Measurements from ENCODE around the gene GPC5. TPM values are rescaled to one million over a fixed set of nuclear protein-coding genes. Genes with fewer than 3 reads are reported as not detected.

GPC5 gene
- total RNA-seq, 3 donors from 2014 or later, result 0.51 to 1.2 TPM; not detected in 1

DNA sequence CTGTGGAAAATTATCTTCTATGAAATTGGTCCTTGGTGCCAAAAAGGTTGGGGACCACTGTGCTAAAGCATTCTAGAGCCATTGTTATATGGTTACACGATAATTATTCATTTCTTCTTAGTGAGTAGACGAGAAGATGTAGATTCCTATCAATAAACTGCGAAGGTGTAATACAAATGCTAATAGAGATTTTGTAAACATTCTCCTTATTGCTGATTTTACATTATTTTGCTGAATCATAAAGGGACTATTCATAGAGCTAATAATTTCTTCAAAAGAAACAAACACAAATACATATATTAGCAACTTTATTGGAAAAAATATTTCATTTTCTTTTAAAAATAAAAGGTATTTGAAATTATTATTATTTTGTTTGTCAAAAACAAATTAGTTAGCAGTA lies 1005.2 kb downstream of the GPC5 start:
- Histone ChIP-seq H3K4me3 (no peak overlapping the region), H3K36me3 (ENCODE audit: low read depth) (no peaks in the 10 kb centered on the region), H3K9me3 (no peaks in the 10 kb centered on the region), H3K4me1 (ENCODE audit: low read depth) (no peaks in the 10 kb centered on the region)
- ATAC-seq, result no peak
- intact Hi-C loops (cut with DNase I, micrococcal nuclease), result no loop called here
- TF ChIP-seq, protein P1, sequence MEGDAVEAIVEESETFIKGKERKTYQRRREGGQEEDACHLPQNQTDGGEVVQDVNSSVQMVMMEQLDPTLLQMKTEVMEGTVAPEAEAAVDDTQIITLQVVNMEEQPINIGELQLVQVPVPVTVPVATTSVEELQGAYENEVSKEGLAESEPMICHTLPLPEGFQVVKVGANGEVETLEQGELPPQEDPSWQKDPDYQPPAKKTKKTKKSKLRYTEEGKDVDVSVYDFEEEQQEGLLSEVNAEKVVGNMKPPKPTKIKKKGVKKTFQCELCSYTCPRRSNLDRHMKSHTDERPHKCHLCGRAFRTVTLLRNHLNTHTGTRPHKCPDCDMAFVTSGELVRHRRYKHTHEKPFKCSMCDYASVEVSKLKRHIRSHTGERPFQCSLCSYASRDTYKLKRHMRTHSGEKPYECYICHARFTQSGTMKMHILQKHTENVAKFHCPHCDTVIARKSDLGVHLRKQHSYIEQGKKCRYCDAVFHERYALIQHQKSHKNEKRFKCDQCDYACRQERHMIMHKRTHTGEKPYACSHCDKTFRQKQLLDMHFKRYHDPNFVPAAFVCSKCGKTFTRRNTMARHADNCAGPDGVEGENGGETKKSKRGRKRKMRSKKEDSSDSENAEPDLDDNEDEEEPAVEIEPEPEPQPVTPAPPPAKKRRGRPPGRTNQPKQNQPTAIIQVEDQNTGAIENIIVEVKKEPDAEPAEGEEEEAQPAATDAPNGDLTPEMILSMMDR (IDR thresholded peaks at IDR 0.05), result no peak
- no peak for DNase-seq

DNA sequence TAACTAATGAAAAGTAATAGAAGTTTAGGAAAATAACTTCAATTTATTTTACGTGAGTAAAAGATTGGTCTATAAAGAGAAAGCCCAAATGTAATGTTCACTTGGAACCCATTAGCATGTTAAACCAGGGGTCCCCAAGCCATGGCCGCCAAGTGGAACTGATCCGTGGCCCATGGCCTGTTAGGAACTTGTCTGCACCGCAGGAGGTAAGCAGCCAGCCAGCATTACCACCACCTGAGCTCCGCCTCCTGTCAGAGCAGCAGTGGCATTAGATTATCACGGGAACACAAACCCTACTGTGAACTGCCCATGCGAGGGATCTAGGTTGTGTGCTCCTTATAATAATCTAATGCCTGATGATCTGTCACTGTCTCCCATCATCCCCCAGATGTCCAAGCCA lies 1009.4 kb downstream of the GPC5 start:
- DNase-seq (no peak), ATAC-seq (no peak)
- Histone ChIP-seq H3K36me3 (ENCODE audit: low read depth) (no peaks in the 10 kb centered on the region), H3K9me3 (no peaks in the 10 kb centered on the region), H3K4me1 (ENCODE audit: low read depth) (no peaks in the 10 kb centered on the region), H3K4me3 (no peak overlapping the region)
- intact Hi-C loops (cut with DNase I, micrococcal nuclease), result no loop called here
- TF ChIP-seq, protein P1 (IDR thresholded peaks at IDR 0.05), result no peak

DNA sequence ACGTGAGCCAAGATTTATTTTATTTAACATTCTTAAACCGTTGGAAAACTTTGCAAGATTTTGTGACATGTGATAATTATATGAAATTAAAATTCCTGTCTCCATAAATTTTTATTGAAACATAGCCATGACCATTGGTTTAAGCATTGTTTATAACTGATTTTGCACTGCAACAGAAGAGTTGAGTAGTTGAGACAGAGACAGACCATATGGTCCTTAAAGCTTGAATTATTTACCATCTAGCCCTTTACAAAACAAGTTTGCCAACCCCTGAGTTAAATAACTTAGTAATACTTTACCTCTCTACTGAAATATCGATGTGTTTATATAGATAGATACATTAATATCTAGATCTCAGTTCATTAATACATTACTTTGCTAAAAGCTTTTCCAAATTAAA lies 1014.1 kb downstream of the GPC5 start:
- intact Hi-C loops (cut with DNase I, micrococcal nuclease), result no loop called here
- Histone ChIP-seq H3K4me1 (ENCODE audit: low read depth) (no peaks in the 10 kb centered on the region), H3K9me3 (no peaks in the 10 kb centered on the region), H3K4me3 (no peak overlapping the region), H3K36me3 (ENCODE audit: low read depth) (no peaks in the 10 kb centered on the region)
- TF ChIP-seq, protein P1 (IDR thresholded peaks at IDR 0.05), result no peak
- DNase-seq (no peak), ATAC-seq (no peak)

DNA sequence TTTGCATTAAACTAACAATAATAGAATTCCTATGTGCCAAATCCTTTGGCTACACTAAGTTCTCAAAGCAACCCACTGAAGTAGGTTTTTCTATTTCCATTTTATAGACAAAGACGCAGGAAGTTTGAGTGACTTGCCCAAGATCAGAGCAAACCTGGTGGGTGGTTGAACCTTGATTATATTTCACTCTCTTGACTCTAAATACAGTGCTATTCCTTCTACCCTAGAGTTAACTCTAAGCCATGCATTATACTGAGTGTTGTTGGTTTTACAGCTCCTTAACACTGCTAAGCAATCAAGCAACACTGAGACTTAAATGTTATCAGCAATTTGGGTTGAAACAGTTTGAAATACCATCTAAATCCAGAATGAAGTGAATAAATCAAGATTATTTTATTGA lies 1014.6 kb downstream of the GPC5 start:
- intact Hi-C loops (cut with DNase I, micrococcal nuclease), result no loop called here
- TF ChIP-seq, protein P1 (IDR thresholded peaks at IDR 0.05), result no peak
- Histone ChIP-seq H3K4me3 (no peak overlapping the region), H3K4me1 (ENCODE audit: low read depth) (no peaks in the 10 kb centered on the region), H3K9me3 (no peaks in the 10 kb centered on the region), H3K36me3 (ENCODE audit: low read depth) (no peaks in the 10 kb centered on the region)
- DNase-seq (no peak), ATAC-seq (no peak)

DNA sequence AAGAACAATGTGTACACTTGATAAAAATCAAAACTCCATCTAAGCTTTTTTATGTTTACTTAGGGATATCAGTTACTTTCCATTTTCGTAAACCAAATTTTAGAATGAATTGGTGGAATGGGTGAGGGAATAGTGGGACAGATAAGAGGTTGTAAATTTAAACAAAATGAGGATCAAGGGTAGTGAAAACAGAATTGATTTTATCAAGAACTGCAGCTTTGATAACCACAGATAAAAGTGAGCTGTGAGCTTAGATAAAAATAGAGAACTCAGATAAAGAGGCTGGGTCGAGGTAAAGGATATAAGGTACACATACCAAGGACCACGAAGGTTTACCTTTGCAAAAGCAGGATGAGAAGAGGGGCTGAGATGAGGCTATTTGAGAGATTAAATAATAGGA lies 1015.0 kb downstream of the GPC5 start:
- no peaks in the 10 kb centered on the region for H3K4me1 ChIP-seq (ENCODE audit: low read depth)
- ATAC-seq, result no peak
- H3K36me3 ChIP-seq (ENCODE audit: low read depth), result no peaks in the 10 kb centered on the region
- no peak overlapping the region for H3K4me3 ChIP-seq
- DNase-seq, result no peak
- intact Hi-C loops (cut with DNase I, micrococcal nuclease), result no loop called here
- TF ChIP-seq, protein P1 (IDR thresholded peaks at IDR 0.05), result no peak
- H3K9me3 ChIP-seq, result no peaks in the 10 kb centered on the region

DNA sequence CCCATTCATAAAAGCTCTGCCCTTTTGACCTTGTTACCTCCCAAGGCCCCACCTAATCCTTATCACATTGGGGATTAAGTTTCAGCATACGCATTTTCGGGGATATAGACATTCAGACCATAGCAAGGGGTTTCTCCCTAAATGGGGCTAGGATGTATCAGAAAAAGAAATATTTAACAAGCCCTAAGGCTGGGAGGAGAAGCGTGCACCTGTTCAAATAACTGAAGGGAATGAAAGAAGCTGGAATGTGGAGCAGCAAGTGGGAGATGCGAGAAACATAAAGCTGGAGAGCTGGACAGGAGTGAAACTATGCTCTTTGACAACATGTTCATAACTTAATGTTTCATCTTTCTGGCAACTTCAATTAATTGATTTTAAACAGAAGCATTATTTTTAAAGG lies 1016.4 kb downstream of the GPC5 start:
- intact Hi-C loops (cut with DNase I, micrococcal nuclease), result no loop called here
- H3K9me3 ChIP-seq, result no peaks in the 10 kb centered on the region
- ATAC-seq (no peak), DNase-seq (no peak)
- no peak overlapping the region for H3K4me3 ChIP-seq
- no peaks in the 10 kb centered on the region for H3K4me1 ChIP-seq (ENCODE audit: low read depth)
- H3K36me3 ChIP-seq (ENCODE audit: low read depth), result no peaks in the 10 kb centered on the region
- TF ChIP-seq, protein P1 (IDR thresholded peaks at IDR 0.05), result no peak

Data from mucosa of descending colon (tissue), 3 donors.